ENCODE results near the gene ARID5A. TPM values are rescaled to one million over a fixed set of nuclear protein-coding genes. Genes with fewer than 3 reads are reported as not detected.

Gene ARID5A
- total and polyA plus RNA-seq, 9 of the 15 experiments (the other 6 are each of a cell fraction or from before 2014, with no cell fraction given), result 0.14 to 12.5 (median 3.0) TPM

GRCh38 chr2:96541398-96542152 is 5.0 kb downstream of the ARID5A start:
- WGBS (ENCODE audit: insufficient coverage, low coverage, missing lambda C conversion rate), result 100% methylated on average over 2 of the region's 4 CpGs
- Histone ChIP-seq H3K79me2 (ENCODE audit: control insufficient read depth, insufficient read depth, low read length) (no peaks in the 10 kb centered on the region; the same call in 1 of the 3 replicates), H3K36me3 (ENCODE audit: control insufficient read depth, insufficient read depth, low read length) (no peaks in the 10 kb centered on the region), H3K27me3 (ENCODE audit: control insufficient read depth in 2 of 2, insufficient read depth in 2 of 2, low read length in 2 of 2) (no peaks in the 10 kb centered on the region), H3K4me1 (replicated peaks in 1 of 2; ENCODE audit: control insufficient read depth in 2 of 2, insufficient read depth in 2 of 2, low read length in 2 of 2) (peaks cover 3 to 19% of the 10 kb centered on the region in 2 experiments; a peak in 3 of 5 replicates), H4K20me1 (replicated peaks; ENCODE audit: control insufficient read depth, insufficient read depth, low read length) (peaks cover 20% of the 10 kb centered on the region), H3K4me3 (no peak overlapping the region), H3K9me3 (replicated peaks; ENCODE audit: control insufficient read depth, insufficient read depth, low read depth, low read length) (no peaks in the 10 kb centered on the region), H3K9me1 (ENCODE audit: control insufficient read depth, insufficient read depth, low read length) (peaks cover 4% of the 10 kb centered on the region), H3K9ac (ENCODE audit: insufficient read depth in 1 of 2, low read depth in 2 of 2, low read length in 2 of 2) (no peak overlapping the region), H3K4me2 (ENCODE audit: insufficient read depth, low read length) (no peak overlapping the region), H3K27ac (ENCODE audit: extremely low read depth, low read depth, low read length) (no peak overlapping the region), H2AFZ (ENCODE audit: low read depth, low read length) (no peak overlapping the region)
- no peak for DNase-seq (ENCODE audit: extremely low read depth in 1 of 4, low spot score in 3 of 4)
- no TSS peak for BruUV-seq (replicated peaks)
- peak; percentile 35 for FAIRE-seq
- ChIA-PET POLR2A (interaction anchor here (0.8 to 1.0 kb wide), 2 partner anchors 13 to 222 kb away, joined by 3 read pairs; no protein-coding TSS in a partner anchor), CTCF (ENCODE audit: low intra/inter-chr PET ratio) (interaction anchor here (0.6 kb wide), 1 partner anchor 441 kb away, joined by 3 read pairs; no protein-coding TSS in a partner anchor)
- ATAC-seq, result no peak
- intact Hi-C loops (cut with micrococcal nuclease), result no loop called here
- in situ Hi-C loops (cut with MboI), result no loop called here
- no peak for TF ChIP-seq ESRRB (CRISPR knock-in tag; IDR thresholded peaks at IDR 0.05; ENCODE audit: borderline replicate concordance)
- no peak for TF ChIP-seq ZNF318 (IDR thresholded peaks at IDR 0.05; ENCODE audit: borderline replicate concordance in 1 of 2, low read depth in 1 of 2)
- TF ChIP-seq RBFOX2 (IDR thresholded peaks at IDR 0.05; ENCODE audit: low read depth, low read length), result no peak
- TF ChIP-seq ARID2 (IDR thresholded peaks at IDR 0.05), result no peak
- no peak for TF ChIP-seq ZNF232 (CRISPR knock-in tag; IDR thresholded peaks at IDR 0.05)
- TF ChIP-seq ZNF444 (CRISPR knock-in tag; IDR thresholded peaks at IDR 0.05), result no peak
- no peak for TF ChIP-seq ZBTB9 (CRISPR knock-in tag; IDR thresholded peaks at IDR 0.05)
- TF ChIP-seq CSDE1 (IDR thresholded peaks at IDR 0.05), result no peak
- no peak for TF ChIP-seq SREBF2 (CRISPR knock-in tag; IDR thresholded peaks at IDR 0.05)
- TF ChIP-seq ZBTB34 (CRISPR knock-in tag; IDR thresholded peaks at IDR 0.05), result no peak
